GM18867 (cell line): ENCODE data around the gene CRISPLD2.
"Not testable (repeated sequence)": the region's sequence is repeated elsewhere in the genome, so short reads cannot be mapped to it uniquely, and the experiment has no call there.

ENCODE experiments used
- ATAC-seq: cut with Tn5 transposase; IDR thresholded peaks from one replicate; pipeline ENCODE4 v1.9.1; 2021; ENCODE audit warnings: mild to moderate bottlenecking, moderate library complexity; ENCODE audit not compliant: unreplicated experiment

CRISPLD2 gene

DNA sequence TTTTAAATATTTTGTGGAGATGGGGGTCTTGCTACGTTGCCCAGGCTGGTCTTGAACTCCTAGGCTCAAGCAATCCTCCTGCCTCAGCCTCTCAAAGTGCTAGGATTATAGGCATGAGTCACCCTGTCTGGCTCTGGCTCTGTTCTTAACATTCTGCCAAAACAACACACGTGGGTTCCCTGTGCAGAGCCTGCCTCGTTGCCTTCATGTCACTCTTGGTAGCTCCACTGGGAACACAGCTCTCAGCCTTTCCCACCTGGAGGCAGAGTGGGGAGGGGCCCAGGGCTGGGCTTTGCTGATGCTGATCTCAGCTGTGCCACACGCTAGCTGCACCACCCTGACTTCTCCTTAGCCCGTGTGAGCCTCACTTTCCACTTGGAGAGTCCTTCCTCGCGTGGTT lies 19.3 kb downstream of the CRISPLD2 start:
- no peak for ATAC-seq

DNA sequence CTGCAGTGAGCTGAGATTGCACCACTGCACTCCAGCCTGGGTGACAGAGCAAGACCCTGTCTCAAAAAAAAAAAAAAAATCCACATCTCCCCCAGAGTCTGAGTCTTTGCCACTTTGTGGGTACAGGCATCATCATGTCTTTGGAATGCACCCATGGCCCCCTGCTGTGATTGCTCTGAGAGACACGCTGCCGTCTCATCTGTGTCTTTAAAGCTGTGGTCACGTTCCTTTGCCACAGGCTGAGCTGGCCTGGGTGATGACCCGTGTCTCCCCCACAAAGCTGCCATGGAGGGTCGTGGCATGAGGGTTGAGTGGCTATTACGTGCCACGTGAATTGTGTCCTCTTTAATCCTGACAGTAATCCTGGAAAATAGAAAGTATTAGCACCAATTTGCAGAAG lies 20.2 kb downstream of the CRISPLD2 start:
- ATAC-seq, result no peak

DNA sequence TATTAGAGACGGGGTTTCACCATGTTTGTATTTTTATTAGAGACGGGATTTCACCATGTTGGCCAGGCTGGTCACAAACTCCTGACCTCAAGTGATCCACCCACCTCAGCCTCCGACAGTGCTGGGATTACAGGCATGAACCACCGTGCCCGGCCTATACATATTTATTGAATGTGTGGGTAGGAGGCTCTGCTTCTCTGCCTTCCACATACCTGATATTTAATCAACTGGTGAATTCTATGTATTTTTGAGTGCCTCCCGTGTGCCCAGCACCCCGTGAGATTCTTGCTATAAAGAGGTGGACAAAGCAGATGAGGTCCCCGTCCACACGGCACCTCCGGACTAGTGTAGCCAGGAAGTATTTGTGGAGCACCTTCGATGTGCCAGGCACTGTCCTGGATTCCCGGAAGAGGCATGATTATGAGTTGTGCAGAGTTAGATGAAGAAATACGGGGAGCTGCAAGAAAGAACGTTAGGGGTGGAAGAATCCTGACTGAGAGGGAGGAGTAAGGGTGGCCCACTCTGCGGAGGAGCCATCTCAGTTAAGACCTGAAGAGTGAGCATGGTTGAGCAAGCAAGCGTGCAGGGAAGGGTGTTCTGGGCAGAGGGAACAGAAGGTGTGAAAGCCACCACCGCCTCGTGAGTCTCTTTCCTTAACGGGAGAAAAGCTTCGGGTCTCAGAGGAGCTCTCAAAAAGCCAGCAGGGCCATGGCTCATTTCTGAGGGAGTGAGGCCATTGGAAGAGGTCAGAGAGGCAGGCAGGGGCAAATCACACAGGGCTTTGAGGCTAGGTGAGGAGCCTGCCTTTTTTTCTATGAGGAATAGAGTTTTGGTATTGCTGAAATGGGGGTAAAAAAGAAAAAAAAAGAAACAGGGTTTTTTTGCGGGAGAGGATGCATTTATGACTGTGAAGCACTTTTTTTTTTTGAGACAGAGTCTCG lies 21.2 kb downstream of the CRISPLD2 start:
- ATAC-seq, result no peak

DNA sequence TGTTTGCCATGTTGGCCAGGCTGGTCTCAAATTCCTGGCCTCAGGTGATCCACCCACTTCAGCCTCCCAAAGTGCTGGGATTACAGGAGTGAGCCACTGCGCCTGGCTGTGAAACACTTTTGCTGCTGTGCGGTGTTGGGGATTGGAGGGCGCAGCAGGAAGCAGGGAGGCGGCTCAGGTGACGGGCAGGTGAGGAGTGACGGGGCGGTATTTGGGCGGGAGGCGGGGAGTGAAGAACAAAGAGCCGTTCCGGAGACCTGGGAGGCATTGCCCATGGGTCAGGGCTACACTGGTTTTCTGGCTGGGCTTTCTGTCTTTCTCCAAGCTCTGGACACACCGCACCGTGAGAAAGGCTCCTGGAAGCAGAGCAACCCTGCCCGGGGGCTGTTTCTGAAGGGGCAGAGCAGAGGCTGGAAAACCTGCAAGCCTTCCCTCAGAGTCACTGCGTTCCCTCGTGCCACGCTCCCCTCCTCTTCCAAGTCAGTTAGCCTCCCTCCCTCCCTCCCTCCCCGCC lies 22.1 kb downstream of the CRISPLD2 start:
- ATAC-seq, result no peak

DNA sequence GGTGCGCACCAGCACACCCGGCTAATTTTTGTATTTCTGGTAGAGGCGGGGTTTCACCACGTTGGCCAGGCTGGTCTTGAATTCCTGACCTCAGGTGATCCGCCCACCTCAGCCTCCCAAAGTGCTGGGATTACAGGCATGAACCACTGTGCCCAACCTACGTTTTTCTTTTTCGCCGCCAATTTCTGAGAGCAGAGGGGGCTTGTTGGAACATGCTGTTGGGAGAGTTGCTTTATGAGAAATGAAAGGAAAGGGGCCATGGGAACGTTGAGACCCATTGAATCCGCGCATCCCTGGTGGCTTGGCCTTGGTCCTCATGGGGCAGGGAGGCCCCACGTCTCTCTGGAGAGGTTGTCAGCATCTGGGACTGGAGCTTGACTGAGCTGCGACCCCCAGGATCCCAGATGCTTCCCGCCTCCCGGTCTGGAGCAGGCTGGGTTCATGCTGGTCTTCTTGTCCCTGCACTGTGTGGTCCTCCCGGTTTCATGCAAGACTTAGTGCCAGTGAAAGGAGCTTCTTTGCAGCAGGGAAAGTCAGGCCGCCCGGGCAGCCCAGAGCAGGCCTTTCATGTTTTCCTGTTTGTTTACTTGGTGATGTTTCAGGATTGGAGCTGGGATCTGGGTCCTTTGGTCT lies 22.8 kb downstream of the CRISPLD2 start:
- no peak for ATAC-seq

DNA sequence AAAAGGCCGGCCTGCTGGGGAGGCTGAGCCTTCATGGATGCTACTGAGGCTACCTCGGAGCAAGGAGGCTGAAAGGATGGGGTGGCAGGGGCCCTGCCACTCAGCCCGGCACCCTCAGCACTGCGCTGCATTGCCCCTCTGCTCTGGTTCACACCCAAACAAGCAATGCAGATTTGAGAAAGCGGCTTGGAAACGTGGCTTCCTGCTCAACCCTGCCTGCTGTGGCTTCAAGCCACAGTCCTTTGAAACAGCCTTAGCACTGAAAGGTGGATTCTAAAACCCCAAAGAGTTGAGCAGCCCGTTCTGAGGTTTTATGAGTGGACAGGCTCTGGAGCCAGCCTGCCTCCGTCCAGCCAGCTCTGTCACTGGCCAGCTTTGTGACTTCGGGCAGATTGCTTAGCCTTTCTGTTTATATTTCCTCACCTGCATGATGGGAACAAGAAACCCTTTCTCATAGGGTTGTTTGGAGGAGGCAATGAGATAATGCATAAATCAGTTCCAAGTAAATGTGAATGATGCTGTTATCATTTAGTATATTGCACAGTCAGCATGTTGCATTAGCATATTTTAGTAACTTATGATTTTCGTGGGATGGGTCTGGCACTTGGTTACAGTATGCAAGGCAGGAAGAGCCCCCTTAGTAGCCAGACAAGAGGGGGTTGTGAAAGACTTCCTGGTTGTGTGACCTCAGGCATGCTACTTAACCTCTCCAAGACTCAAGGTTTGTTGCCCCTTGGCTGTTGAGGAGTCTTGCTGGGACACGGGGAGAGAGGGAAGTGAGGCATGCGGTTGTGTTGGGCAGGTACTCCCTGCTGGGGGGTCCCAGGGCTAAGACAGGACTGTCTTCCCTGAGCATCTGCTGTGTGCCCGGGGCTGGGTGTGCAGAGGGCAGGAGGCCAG lies 23.6 kb downstream of the CRISPLD2 start:
- no peak for ATAC-seq

DNA sequence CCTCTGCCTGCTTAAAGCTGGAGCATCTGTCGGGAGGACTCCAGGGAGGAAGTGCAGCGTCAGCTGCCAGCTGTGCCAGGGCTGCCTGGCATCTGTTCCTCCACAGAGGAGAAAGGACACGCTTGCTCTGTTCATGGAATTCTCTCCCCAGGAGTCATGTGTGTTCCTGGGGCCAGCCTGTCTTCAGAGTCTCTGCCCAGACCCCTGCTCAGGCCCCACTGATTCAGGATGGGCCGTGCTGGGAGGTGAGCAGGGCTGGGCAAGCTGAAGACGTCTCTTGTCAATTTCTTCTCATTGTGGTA lies 24.2 kb downstream of the CRISPLD2 start:
- no peak for ATAC-seq

DNA sequence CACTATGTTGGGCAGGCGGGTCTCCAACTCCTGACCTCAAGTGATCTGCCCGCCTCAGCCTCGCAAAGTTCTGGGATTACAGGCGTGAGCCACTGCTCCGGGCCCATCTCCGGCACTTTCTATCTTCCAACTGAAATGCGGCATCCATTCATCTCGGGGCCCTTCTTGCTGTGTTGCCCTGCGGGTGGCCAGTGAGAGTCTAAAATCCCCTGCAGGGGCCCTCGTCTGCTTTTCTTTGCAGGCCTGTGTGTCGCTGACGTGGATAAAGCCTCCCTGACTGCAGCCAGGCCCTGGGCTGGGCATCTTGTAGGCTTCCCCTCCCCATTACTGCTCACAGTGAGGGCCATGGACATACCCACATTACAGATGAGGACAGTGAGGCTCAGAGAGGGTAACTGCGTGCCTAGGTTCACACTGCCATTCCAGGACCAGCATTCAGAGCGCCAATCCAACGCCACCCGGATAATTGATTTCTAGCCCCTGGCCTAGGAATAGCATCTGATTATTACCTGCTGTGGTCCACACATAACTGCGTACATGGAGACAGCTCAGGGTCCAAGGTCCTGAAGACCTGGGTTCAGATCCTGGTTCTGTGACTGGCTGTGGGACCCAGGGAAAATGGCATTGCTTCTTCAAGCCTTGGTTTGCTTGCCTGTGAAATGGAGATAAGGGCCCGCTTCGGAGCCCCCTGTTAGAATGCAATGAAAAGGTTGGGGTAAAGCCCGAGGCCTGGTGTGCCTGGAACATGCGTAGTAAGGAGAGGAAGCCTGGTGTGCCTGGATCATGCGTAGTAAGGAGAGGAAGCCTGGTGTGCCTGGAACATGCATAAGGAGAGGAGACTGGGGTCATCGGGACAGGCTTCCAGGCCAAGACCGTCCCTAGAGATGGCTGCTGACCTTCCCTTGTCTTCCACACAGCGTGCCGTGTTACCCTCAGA lies 25.0 kb downstream of the CRISPLD2 start:
- no peak for ATAC-seq

DNA sequence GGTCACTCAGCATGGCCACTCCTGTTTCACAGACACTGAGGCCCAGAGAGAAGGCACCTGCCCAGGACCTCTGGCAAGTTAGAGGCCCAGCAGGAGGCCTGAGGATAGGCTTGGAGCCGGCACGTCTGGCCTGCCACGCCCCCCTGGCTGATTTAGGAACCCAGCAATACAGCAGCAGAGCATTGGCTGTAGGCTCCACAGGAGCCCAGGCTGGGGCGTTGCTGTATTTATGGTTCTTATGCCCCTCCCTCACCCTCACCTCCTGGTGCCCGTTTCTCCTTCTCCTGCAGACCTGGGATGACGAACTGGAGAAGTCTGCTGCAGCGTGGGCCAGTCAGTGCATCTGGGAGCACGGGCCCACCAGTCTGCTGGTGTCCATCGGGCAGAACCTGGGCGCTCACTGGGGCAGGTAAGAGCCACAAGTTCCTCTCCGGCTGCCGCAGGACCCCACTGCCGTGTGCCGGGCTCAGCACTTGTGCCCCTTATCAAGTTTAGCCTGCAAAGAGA lies 25.8 kb downstream of the CRISPLD2 start:
- no peak for ATAC-seq

DNA sequence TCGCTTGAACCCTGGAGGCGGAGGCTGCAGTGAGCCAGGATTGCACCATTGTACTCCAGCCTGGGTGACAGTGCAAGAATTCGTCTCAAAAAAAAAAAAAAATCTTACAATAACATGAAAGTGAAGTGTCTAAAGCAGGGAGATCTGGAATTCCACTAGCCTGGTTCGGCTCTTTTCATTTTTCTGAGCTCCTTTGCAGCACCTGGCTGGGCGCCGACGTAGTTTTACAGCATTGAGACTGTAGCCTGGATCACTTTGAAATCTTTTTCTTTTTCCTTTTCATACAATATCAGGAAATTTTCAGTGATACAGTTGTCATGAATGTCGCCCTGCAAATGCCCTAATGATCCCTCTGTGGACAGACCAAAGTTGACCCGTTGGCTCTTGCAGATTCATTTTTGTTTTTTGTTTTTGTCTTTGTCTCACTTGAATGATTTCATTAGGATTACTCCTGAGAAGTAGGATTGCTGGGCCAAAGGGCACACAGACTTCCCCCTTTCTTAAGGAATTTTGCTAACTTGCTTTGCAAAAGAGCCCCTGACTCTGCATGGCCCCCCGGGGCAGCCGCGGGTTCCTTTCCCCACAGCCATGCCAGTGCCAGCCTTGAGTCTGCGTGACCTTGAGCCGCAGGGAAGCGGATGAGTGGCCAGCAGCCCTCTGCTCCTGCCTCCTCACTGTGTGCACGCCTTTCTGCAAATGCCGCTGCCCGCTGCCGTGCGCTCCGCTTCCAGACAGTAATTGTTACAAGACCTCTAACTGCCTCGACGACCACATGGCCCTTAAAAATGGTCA lies 28.0 kb downstream of the CRISPLD2 start:
- ATAC-seq, result no peak

DNA sequence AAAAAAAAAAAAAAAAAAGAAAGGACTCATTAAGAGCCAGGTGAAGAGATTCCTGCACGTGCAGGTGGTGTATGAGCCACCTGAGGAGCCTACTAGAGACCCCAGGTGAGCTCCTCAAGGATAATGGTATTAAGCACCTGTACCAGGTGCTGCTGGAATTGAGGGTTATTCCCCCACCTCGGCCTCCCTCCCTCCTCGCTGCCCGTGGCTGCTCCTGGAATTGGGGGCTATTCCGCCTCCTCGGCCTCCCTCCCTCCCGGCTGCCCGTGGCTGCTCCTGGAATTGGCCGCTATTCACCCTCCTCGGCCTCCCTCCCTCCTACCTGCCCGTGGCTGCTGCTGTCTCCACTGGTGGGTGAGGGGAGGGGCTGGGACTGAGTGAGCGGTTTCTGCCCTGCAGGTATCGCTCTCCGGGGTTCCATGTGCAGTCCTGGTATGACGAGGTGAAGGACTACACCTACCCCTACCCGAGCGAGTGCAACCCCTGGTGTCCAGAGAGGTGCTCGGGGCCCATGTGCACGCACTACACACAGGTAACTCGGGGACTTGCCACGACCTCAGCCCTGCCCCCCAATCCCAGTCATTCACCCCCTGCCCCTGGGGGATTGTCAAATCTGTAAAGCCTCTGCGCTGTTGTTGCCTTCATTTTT lies 29.3 kb downstream of the CRISPLD2 start:
- no peak for ATAC-seq

DNA sequence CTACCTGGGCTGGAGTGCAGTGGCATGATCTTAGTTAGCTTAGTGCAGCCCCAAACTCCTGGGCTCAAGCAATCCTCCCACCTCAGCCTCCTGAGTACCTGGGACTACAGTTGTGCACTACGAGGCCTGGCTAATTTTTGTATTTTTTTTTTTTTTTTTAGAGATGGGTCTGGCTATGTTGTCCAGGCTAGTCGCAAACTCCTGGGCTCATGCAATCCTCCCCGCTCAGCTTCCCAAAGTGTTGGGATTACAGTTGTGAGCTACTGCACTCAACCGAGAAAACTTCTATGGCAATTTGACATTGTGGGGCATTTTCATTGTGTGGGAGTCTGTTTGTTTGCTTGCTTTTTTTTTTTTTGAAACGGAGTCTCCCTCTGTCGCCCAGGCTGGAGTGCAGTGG lies 30.0 kb downstream of the CRISPLD2 start:
- no peak for ATAC-seq

DNA sequence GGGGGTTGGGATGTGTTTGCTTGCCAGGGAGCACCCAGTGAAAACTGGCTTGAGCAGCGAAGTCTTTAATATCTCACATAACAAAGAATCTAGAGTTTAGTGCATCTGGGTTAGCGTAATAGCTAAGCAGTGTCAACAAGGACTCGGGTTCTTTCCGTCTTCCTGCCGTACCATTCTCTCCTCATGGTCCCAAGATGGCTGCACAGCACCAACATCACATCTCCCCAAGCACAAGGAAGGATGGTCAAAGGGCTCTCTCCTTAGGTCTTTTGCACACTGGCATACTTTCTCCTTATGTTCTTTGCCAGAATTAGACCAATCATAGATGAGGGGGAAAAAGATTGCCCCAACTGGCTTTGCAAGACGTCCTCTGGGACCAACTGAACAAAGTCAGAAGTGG lies 30.9 kb downstream of the CRISPLD2 start:
- ATAC-seq, result no peak

DNA sequence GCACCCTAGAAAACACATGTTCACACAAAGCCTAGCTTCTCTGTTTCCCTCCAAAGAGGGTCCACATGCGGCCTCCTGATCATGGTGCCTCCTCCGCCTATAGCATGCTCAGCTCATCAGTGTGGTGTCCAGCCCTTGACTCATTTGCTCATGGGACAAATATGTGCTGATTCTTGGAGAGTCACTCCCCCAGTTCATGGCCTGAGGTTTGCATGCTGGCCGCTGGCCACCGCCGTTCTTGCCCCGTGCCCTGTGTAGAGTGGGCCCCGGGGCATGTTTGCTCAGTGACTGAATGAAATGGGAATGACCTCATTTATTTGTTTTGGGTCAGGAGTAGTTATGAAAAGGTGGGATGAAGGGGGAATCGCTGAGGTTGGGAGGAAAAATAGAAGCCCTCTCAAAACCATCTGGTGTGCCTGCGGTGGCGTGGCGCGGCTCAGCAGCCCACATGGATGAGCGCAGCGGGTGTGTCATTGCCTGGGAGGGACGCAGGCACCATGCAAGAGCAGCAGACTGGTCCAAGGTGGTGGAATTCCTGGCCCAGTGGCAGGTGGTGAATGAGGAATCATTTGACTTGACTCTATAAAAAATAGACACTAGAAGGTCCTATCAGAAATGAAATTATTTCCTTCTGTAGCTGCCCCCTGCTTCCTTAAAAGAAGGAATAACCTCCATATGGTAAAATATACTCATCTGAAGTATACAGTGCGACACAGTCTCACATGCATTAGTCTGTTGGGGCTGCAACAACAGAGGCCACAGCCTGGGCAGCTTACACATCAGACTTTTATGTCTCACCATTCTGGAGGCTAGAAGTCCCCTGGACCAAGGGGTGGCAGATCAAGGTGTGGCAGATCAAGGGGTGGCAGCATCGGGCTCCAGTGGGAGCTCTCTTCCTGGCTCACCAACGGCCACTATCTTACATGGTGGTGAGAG lies 31.7 kb downstream of the CRISPLD2 start:
- no peak for ATAC-seq

DNA sequence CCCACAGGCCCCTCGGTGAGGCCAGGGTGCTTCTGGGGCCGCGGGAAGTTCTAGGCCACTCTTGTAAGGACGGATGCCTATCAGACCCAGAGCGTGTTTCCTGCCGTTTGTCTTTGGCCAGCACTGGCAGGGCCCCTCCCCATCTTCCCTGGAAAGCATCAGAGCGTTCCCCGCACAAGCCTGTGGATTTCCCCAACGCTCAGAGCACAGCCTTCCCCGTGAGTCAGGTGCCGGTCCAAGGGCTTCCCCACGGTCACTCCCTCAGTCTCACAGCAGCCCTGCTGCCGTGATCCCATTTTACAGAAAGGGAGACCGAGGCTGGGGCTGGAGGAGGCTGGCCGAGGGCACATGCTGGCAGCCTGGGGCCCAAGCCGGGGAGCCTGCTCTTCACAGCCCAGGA lies 33.7 kb downstream of the CRISPLD2 start:
- no peak for ATAC-seq

DNA sequence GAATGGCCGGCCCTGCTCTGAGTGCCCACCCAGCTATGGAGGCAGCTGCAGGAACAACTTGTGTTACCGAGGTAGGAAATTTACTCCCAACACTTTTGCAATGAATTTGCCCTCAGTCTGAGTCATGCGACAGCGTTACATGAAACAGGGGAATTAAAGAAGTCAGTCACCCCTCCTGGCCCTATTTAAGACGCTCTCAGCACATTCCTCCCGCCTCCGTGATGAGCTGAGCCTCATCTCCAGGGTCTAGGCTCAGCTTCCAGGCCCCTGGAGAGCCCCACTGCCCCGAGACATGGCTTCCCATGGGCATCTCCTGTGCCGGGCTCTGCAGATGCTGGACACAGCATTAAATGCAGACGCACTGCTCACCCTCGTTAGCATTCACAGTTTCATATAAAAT lies 35.0 kb downstream of the CRISPLD2 start:
- no peak for ATAC-seq

DNA sequence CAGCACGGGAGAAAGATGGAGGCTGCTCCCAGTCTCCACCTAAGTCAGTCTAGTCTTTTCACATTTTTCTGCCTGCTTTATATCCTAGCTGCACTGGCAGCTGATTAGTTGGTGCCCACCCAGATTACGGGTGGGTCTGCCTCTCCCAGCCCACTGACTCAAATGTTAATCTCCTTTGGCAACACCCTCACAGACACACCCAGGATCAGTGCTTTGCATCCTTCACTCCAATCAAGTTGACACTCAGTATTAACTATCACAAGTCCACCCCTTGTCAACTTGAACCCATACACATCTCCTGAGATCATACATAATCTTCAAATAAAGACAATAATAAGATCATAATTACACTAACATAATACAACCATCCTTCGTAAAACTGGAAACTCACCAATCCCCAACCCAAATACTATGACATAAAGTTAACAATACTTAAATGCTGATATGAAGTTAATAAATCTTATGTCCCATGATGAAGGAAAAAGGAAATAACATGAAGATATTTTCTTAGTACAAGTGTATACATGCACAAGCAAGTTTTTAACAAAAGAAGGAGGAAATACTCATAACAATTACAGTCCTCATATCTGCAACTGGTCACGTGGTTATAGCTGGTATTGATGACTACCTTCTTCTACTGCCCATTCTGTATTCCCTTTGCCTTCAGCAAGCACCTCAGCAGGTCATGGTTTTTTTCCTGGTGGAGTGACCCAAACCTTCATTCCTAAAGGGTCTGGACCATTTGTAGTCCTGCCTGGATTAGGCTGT lies 35.8 kb downstream of the CRISPLD2 start:
- ATAC-seq, result not testable (repeated sequence)
